ENCODE results near the gene ZNRF3. TPM values are rescaled to one million over a fixed set of nuclear protein-coding genes. Genes with fewer than 3 reads are reported as not detected.

The ZNRF3 gene
- polyA plus RNA-seq, 3 donors = 0.13 TPM; not detected in 2

GRCh38 chr22:29106839-29107238 lies 223.5 kb downstream of the ZNRF3 start:
- H3K79me2 ChIP-seq (ENCODE audit: insufficient read depth, low read length) = no peaks in the 10 kb centered on the region
- Mint-ChIP-seq H3K4me1 (no peaks in the 10 kb centered on the region), H3K27me3 (ENCODE audit: low read depth in 3 of 3) (peaks cover 0 to 2% (median 0%) of the 10 kb centered on the region in 3 donors), H3K4me3 (no peak overlapping the region), H3K36me3 (no peaks in the 10 kb centered on the region), H3K27ac (no peak overlapping the region), H3K9me3 (peaks cover 0 to 1% (median 0%) of the 10 kb centered on the region in 7 donors)
- H4K20me1 ChIP-seq (ENCODE audit: insufficient read depth, low read length) = no peaks in the 10 kb centered on the region
- H2AFZ ChIP-seq (ENCODE audit: insufficient read depth, low read depth, low read length, poor library complexity, severe bottlenecking) = no peak overlapping the region
- H3K9me3 ChIP-seq (replicated peaks in 1 of 2; ENCODE audit: control insufficient read depth in 1 of 2, insufficient read depth in 1 of 2, low read length in 2 of 2) = no peaks in the 10 kb centered on the region
- WGBS (ENCODE audit: insufficient coverage) = 96% methylated on average over 2 of the region's 4 CpGs
- no peak overlapping the region for H3K4me3 ChIP-seq (replicated peaks in 1 of 3; ENCODE audit: low read depth in 2 of 3, low read length in 3 of 3)
- no peaks in the 10 kb centered on the region for H3K4me1 ChIP-seq (ENCODE audit: control insufficient read depth in 1 of 2, insufficient read depth in 2 of 2, low read length in 2 of 2)
- no peaks in the 10 kb centered on the region for H3K36me3 ChIP-seq (replicated peaks in 1 of 2; ENCODE audit: control insufficient read depth in 1 of 2, insufficient read depth in 2 of 2, low read length in 2 of 2)
- H3K27ac ChIP-seq (ENCODE audit: low read depth in 1 of 2, low read length in 2 of 2) = no peak overlapping the region
- no peaks in the 10 kb centered on the region for H3K27me3 ChIP-seq (ENCODE audit: control insufficient read depth in 2 of 2, insufficient read depth in 2 of 2, low read length in 2 of 2)
- H3K4me2 ChIP-seq (replicated peaks; ENCODE audit: extremely low read depth, low read length, poor library complexity, severe bottlenecking) = no peak overlapping the region
- no peak overlapping the region for H3K9ac ChIP-seq (ENCODE audit: insufficient read depth, low read length, poor library complexity, severe bottlenecking)
- intact Hi-C loops (cut with micrococcal nuclease) = no loop called here
- TF ChIP-seq CTCF (IDR thresholded peaks at IDR 0.05) = no peak
- no peak for DNase-seq

Small RNA genes within 50 kb of the gene (small RNA-seq; reads per million reads assigned to genes)
- gene Z93930.1 (ENCODE audit: insufficient read length, low read depth) = not detected

Other genes starting within 250 kb of the ZNRF3 start
- gene TTC28, start 203.7 kb upstream of the ZNRF3 start, polyA plus RNA-seq = under 1 TPM in 2 of 3 donors, not detected in 1; 0.24 to 0.61 TPM
- 10 to 100 TPM in 1 of 3 donors, 1 to 10 TPM in 2; 6.6 to 13.1 (median 7.8) TPM for gene CHEK2, start 141.8 kb upstream of the ZNRF3 start, polyA plus RNA-seq
- gene HSCB, start 141.5 kb upstream of the ZNRF3 start, polyA plus RNA-seq = 10 to 100 TPM; 10.1 to 13.2 (median 10.3) TPM
- 10 to 100 TPM in 2 of 3 donors, 1 to 10 TPM in 1; 6.8 to 12.6 (median 10.3) TPM for gene CCDC117, start 110.9 kb upstream of the ZNRF3 start, polyA plus RNA-seq
- gene XBP1, start 83.0 kb upstream of the ZNRF3 start, polyA plus RNA-seq = 100 to 1,000 TPM; 175 to 215 (median 201) TPM
- not detected for gene C22orf31, start 178.3 kb downstream of the ZNRF3 start, polyA plus RNA-seq
- gene KREMEN1, start 189.5 kb downstream of the ZNRF3 start, polyA plus RNA-seq = 1 to 10 TPM in 1 of 3 donors, under 1 TPM in 2; 0.47 to 1.6 (median 0.69) TPM